ENCODE data around the gene GULP1. TPM values are rescaled to one million over a fixed set of nuclear protein-coding genes. Genes with fewer than 3 reads are reported as not detected.

GULP1 gene
- total and polyA plus RNA-seq, 2 experiments from 2014 or later = 28.3 to 41.2 TPM

DNA sequence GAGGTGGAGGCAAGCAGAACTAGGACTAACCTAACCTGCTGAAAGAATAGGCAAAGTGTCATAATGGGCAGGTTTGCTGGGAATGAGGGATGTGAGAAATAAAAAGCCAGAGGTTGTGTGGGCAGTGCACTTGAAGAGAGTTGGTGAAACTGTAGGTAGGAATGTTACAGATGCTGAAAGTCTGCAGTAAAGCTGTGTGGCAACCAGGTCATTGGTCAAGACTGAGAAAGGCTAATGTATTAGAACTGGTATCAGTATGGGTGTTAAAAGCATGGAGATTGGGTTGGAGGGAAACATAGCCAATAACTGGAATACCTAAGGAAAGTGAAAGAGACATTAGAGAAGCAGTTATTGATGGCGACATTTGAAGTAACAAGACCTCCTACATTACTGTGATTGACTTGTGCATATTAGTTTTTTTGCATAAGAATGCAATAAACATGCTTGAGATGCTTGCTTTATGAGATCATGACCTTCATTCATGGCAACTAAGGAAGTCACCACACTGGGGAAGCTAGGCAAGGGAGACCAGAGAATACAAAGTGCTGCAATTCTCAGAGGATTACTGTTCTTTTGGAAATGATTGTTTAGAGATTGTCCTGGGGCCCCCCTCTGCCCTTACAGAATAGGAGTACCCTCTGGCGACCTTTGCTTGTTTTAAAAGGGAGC lies 11.8 kb downstream of the GULP1 start:
- H3K36me3 ChIP-seq = no peaks in the 10 kb centered on the region
- no peaks in the 10 kb centered on the region for H3K27me3 ChIP-seq
- no peak for TF ChIP-seq CTCF (IDR thresholded peaks at IDR 0.05; ENCODE audit: low read depth, low read length)
- no peaks in the 10 kb centered on the region for H3K4me1 ChIP-seq (ENCODE audit: low read depth)
- DNase-seq (ENCODE audit: low read depth in 1 of 2, low spot score in 1 of 2) = no peak
- H3K27ac ChIP-seq = no peak overlapping the region
- H3K4me3 ChIP-seq = no peak overlapping the region
- no peaks in the 10 kb centered on the region for H3K9me3 ChIP-seq (ENCODE audit: low read depth)

GRCh38 chr2:188305271-188305670 lies 13.6 kb downstream of the GULP1 start:
- H3K4me3 ChIP-seq = no peak overlapping the region
- TF ChIP-seq CTCF (IDR thresholded peaks at IDR 0.05; ENCODE audit: low read depth, low read length) = no peak
- no peaks in the 10 kb centered on the region for H3K4me1 ChIP-seq (ENCODE audit: low read depth)
- H3K9me3 ChIP-seq (ENCODE audit: low read depth) = no peaks in the 10 kb centered on the region
- no peaks in the 10 kb centered on the region for H3K27me3 ChIP-seq
- H3K27ac ChIP-seq = no peak overlapping the region
- no peaks in the 10 kb centered on the region for H3K36me3 ChIP-seq
- DNase-seq (ENCODE audit: low read depth in 1 of 2, low spot score in 1 of 2) = no peak

DNA sequence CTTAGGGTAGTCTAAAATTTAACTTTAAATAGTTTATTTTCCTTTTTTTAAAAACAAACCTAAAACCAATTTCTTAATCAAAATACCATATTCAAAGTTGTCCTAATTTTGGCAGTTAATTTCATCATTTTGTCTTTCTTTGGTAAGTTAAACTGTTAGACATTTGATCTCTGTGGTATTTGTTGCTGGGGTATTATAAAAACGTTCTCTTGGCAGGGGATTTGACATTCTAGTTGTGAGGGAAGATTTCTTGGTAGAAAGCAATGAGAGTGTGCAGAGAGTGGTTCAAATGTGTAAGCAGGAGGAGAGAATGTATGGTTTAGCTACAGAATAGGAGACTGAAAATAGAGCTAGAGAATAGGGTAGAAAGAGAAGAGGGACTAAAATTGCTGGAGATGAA lies 14.6 kb downstream of the GULP1 start:
- Histone ChIP-seq H3K36me3 (no peaks in the 10 kb centered on the region), H3K4me3 (no peak overlapping the region), H3K27ac (no peak overlapping the region), H3K9me3 (ENCODE audit: low read depth) (no peaks in the 10 kb centered on the region), H3K27me3 (no peaks in the 10 kb centered on the region), H3K4me1 (ENCODE audit: low read depth) (no peaks in the 10 kb centered on the region)
- DNase-seq (ENCODE audit: low read depth in 1 of 2, low spot score in 1 of 2) = no peak
- TF ChIP-seq CTCF (IDR thresholded peaks at IDR 0.05; ENCODE audit: low read depth, low read length) = no peak

DNA sequence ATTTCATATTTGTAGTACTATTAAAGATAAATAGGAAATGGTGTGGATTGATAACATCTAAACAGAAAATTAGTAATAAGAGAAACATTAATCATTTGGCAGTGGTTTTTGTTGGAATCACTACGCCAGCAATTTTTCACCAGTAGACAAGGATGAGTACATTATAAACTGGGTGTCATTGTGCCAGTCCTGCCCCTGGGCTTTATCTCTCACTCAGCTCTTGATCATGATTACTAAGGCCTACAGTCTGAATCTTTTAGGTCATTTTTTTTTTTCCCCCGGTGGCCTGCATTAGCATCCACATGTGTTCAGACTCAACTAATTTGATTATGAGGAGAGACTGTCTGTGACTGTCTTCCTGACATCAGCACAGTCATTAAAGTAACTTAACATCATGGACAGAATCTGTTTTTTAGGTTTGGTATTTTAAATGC lies 16.2 kb downstream of the GULP1 start:
- Histone ChIP-seq H3K27me3 (no peaks in the 10 kb centered on the region), H3K4me3 (no peak overlapping the region), H3K27ac (no peak overlapping the region), H3K4me1 (ENCODE audit: low read depth) (no peaks in the 10 kb centered on the region), H3K9me3 (ENCODE audit: low read depth) (no peaks in the 10 kb centered on the region), H3K36me3 (no peaks in the 10 kb centered on the region)
- TF ChIP-seq CTCF (IDR thresholded peaks at IDR 0.05; ENCODE audit: low read depth, low read length) = no peak
- no peak for DNase-seq (ENCODE audit: low read depth in 1 of 2, low spot score in 1 of 2)

GRCh38 chr2:188308483-188308882 lies 16.8 kb downstream of the GULP1 start:
- Histone ChIP-seq H3K9me3 (ENCODE audit: low read depth) (no peaks in the 10 kb centered on the region), H3K27me3 (no peaks in the 10 kb centered on the region), H3K4me1 (ENCODE audit: low read depth) (no peaks in the 10 kb centered on the region), H3K36me3 (no peaks in the 10 kb centered on the region), H3K27ac (no peak overlapping the region), H3K4me3 (no peak overlapping the region)
- no peak for TF ChIP-seq CTCF (IDR thresholded peaks at IDR 0.05; ENCODE audit: low read depth, low read length)
- no peak for DNase-seq (ENCODE audit: low read depth in 1 of 2, low spot score in 1 of 2)

Data from cardiac muscle cell (in vitro differentiated cells and primary cell).